ENCODE data around the gene PLA2G4B.

- no peak for TF ChIP-seq CTCF (IDR thresholded peaks at IDR 0.05)
- no peak for TF ChIP-seq POLR2A (IDR thresholded peaks at IDR 0.05)
Measured at GRCh38 chr15:41789662-41790061, 49.0 kb upstream of the PLA2G4B start.
